Lower leg skin (tissue), 3 donors: ENCODE results near the gene ELFN2.

Experiments used
- CTCF ChIP-seq, 3 donors: fragments of 450-650 bp; IDR thresholded peaks; one replicate each; pipeline ENCODE4 v1.5.1; 2016; ENCODE audit warnings: antibody characterized with exemption in 3 of 3, mild to moderate bottlenecking in 3 of 3, moderate library complexity in 2 of 3
- POLR2A ChIP-seq, 2 donors: fragments of 450-650 bp; IDR thresholded peaks; one replicate each; pipeline ENCODE4 v1.6.1; 2016 to 2017; ENCODE audit warnings: antibody characterized with exemption in 2 of 2, mild to moderate bottlenecking in 1 of 2, moderate library complexity in 1 of 2

GRCh38 chr22:37366601-37367000, 60.7 kb downstream of the ELFN2 start:
- TF ChIP-seq POLR2A (IDR thresholded peaks at IDR 0.05) (no peak), CTCF (IDR thresholded peaks at IDR 0.05) (no peak)
